Sigmoid colon (tissue), 3 donors: ENCODE measurements around the gene UNCX.

Experiments
- POLR2A ChIP-seq, 2 donors: fragments of 450-650 bp; IDR thresholded peaks; one replicate each; pipeline ENCODE4 v1.6.1; 2016; ENCODE audit warnings: antibody characterized with exemption in 2 of 2, mild to moderate bottlenecking in 2 of 2, moderate library complexity in 2 of 2
- TF ChIP-seq, protein P1 (sequence below), 4 experiments: fragments of 450-650 bp in 3 of 4; fragments of 200-600 bp in 1 of 4; IDR thresholded peaks; one replicate each; pipeline ENCODE4 v1.5.1; 2016 to 2019; ENCODE audit warnings: antibody characterized with exemption in 4 of 4, mild to moderate bottlenecking in 3 of 4, moderate library complexity in 2 of 4

- TF ChIP-seq, protein P1, sequence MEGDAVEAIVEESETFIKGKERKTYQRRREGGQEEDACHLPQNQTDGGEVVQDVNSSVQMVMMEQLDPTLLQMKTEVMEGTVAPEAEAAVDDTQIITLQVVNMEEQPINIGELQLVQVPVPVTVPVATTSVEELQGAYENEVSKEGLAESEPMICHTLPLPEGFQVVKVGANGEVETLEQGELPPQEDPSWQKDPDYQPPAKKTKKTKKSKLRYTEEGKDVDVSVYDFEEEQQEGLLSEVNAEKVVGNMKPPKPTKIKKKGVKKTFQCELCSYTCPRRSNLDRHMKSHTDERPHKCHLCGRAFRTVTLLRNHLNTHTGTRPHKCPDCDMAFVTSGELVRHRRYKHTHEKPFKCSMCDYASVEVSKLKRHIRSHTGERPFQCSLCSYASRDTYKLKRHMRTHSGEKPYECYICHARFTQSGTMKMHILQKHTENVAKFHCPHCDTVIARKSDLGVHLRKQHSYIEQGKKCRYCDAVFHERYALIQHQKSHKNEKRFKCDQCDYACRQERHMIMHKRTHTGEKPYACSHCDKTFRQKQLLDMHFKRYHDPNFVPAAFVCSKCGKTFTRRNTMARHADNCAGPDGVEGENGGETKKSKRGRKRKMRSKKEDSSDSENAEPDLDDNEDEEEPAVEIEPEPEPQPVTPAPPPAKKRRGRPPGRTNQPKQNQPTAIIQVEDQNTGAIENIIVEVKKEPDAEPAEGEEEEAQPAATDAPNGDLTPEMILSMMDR (IDR thresholded peaks at IDR 0.05): no peak
- no peak for TF ChIP-seq POLR2A (IDR thresholded peaks at IDR 0.05)
Observed at GRCh38 chr7:1224086-1224716, 8.5 kb upstream of the UNCX start.
